ENCODE results near the gene COMMD1. TPM values are rescaled to one million over a fixed set of nuclear protein-coding genes. Genes with fewer than 3 reads are reported as not detected.

The COMMD1 gene
- total RNA-seq, 2 donors from 2014 or later = 51.1 to 57.8 TPM

GRCh38 chr2:62055724-62056336 is 150.4 kb downstream of the COMMD1 start:
- Histone ChIP-seq H3K9me3 (no peaks in the 10 kb centered on the region), H3K36me3 (no peaks in the 10 kb centered on the region), H3K27me3 (replicated peaks; ENCODE audit: insufficient read depth) (no peaks in the 10 kb centered on the region), H3K4me1 (ENCODE audit: control insufficient read depth in 1 of 2, low read depth in 2 of 2) (no peaks in the 10 kb centered on the region), H3K27ac (no peak overlapping the region), H3K4me3 (no peak overlapping the region)
- no peak for ATAC-seq (ENCODE audit: insufficient number of reproducible peaks, low FRiP score, low read depth)
- no peak for DNase-seq (ENCODE audit: low spot score)
- TF ChIP-seq CTCF (IDR thresholded peaks at IDR 0.05) = no peak

- Histone ChIP-seq H3K4me3 (no peak overlapping the region), H3K9me3 (no peaks in the 10 kb centered on the region), H3K36me3 (no peaks in the 10 kb centered on the region), H3K27ac (no peak overlapping the region), H3K4me1 (ENCODE audit: control insufficient read depth in 1 of 2, low read depth in 2 of 2) (no peaks in the 10 kb centered on the region), H3K27me3 (replicated peaks; ENCODE audit: insufficient read depth) (no peaks in the 10 kb centered on the region)
- no peak for TF ChIP-seq CTCF (IDR thresholded peaks at IDR 0.05)
- DNase-seq (ENCODE audit: low spot score) (no peak), ATAC-seq (ENCODE audit: insufficient number of reproducible peaks, low FRiP score, low read depth) (no peak)
These were observed 150.9 kb downstream of the COMMD1 start for GRCh38 chr2:62056341-62056740.

GRCh38 chr2:62065243-62065642 is 159.8 kb downstream of the COMMD1 start:
- Histone ChIP-seq H3K27me3 (replicated peaks; ENCODE audit: insufficient read depth) (no peaks in the 10 kb centered on the region), H3K9me3 (no peaks in the 10 kb centered on the region), H3K4me3 (no peak overlapping the region), H3K27ac (no peak overlapping the region), H3K36me3 (no peaks in the 10 kb centered on the region), H3K4me1 (ENCODE audit: control insufficient read depth in 1 of 2, low read depth in 2 of 2) (no peaks in the 10 kb centered on the region)
- TF ChIP-seq CTCF (IDR thresholded peaks at IDR 0.05) = no peak
- ATAC-seq (ENCODE audit: insufficient number of reproducible peaks, low FRiP score, low read depth) (no peak), DNase-seq (ENCODE audit: low spot score) (no peak)

- Histone ChIP-seq H3K9me3 (no peaks in the 10 kb centered on the region), H3K4me3 (no peak overlapping the region), H3K27ac (no peak overlapping the region), H3K27me3 (replicated peaks; ENCODE audit: insufficient read depth) (no peaks in the 10 kb centered on the region), H3K4me1 (ENCODE audit: control insufficient read depth in 1 of 2, low read depth in 2 of 2) (no peaks in the 10 kb centered on the region), H3K36me3 (no peaks in the 10 kb centered on the region)
- TF ChIP-seq CTCF (IDR thresholded peaks at IDR 0.05) = no peak
- DNase-seq (ENCODE audit: low spot score) = no peak
- ATAC-seq (ENCODE audit: insufficient number of reproducible peaks, low FRiP score, low read depth) = no peak
These were observed 165.7 kb downstream of the COMMD1 start for GRCh38 chr2:62071126-62071598.

GRCh38 chr2:62071760-62072680 is 166.5 kb downstream of the COMMD1 start:
- no peak for ATAC-seq (ENCODE audit: insufficient number of reproducible peaks, low FRiP score, low read depth)
- Histone ChIP-seq H3K9me3 (no peaks in the 10 kb centered on the region), H3K4me1 (ENCODE audit: control insufficient read depth in 1 of 2, low read depth in 2 of 2) (peaks cover 6 to 8% of the 10 kb centered on the region in 2 donors), H3K4me3 (no peak overlapping the region), H3K36me3 (no peaks in the 10 kb centered on the region), H3K27ac (no peak overlapping the region), H3K27me3 (replicated peaks; ENCODE audit: insufficient read depth) (no peaks in the 10 kb centered on the region)
- no peak for TF ChIP-seq CTCF (IDR thresholded peaks at IDR 0.05)
- DNase-seq (ENCODE audit: low spot score) = no peak
